ENCODE data around the gene LARGE2.

DNA sequence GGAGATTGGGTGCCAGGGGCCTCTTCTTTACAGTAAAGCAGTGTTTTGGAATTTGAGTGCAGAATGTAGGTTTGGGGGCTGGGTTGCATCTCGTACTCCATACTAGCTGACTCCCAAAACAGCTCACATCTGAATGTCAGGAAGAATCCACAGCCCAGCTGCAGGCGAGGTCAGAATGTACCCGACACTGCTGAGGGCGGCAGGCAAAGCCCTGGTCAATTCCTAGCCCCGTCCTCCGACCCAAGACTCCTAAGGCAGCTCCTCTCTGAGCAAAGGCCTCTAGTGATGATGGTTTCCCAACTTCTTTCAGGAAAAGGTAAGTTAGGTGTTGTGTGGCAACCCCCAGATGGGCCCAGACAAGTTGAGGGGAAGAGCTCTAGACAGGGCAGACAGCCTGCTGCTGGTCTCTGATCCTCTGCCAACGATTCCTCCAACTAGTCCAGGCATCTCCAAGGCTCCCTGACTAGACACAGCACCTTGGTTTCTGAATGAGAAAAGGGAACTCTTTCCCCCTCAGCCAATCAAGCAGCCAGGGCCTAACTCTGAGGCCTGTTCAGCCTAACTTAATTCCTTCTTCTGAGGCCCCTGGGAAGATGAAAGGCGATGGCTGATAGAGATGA, 8.6 kb downstream of the LARGE2 start:
- no peak for TF ChIP-seq CTCF (IDR thresholded peaks at IDR 0.05; ENCODE audit: insufficient read depth, low read depth, low read length)
- no peak for TF ChIP-seq EZH2 (IDR thresholded peaks at IDR 0.05; ENCODE audit: insufficient read depth, low read length)

Measured in astrocyte (in vitro differentiated cells and primary cell).